Stimulated activated CD4-positive, alpha-beta T cell treated with anti-CD3 and anti-CD28 coated beads, Interleukin-15, amount 100 ng/mL, for 24 hours (primary cell): ENCODE data around the gene ELF1.

Experiments
- DNase-seq: peaks from one replicate; pipeline ENCODE4 v3.0.0-alpha.2; 2020

Gene ELF1

GRCh38 chr13:40980461-40980860 lies 38.7 kb downstream of the ELF1 start:
- no peak for DNase-seq

- DNase-seq: no peak
These were observed 39.9 kb downstream of the ELF1 start for GRCh38 chr13:40979232-40979631.

- DNase-seq: peak; percentile 41
These were observed 41.0 kb downstream of the ELF1 start for GRCh38 chr13:40978109-40978508.

- DNase-seq: no peak
These were observed 43.7 kb downstream of the ELF1 start for GRCh38 chr13:40975441-40975840.

- DNase-seq: peak; percentile 37
These were observed 44.4 kb downstream of the ELF1 start for GRCh38 chr13:40974460-40975407.

- DNase-seq: no peak
These were observed 45.7 kb downstream of the ELF1 start for GRCh38 chr13:40973409-40973808.

GRCh38 chr13:40971321-40971720 lies 47.8 kb downstream of the ELF1 start:
- no peak for DNase-seq

- no peak for DNase-seq
These were observed 48.3 kb downstream of the ELF1 start for GRCh38 chr13:40970803-40971202.

- peak; percentile 48 for DNase-seq
These were observed 49.8 kb downstream of the ELF1 start for GRCh38 chr13:40969169-40969901.

GRCh38 chr13:40968416-40969000 lies 50.6 kb downstream of the ELF1 start:
- no peak for DNase-seq

GRCh38 chr13:40966298-40966697 lies 52.8 kb downstream of the ELF1 start:
- DNase-seq: no peak

- no peak for DNase-seq
These were observed 55.2 kb downstream of the ELF1 start for GRCh38 chr13:40963927-40964326.

- no peak for DNase-seq
These were observed 57.3 kb downstream of the ELF1 start for GRCh38 chr13:40961826-40962225.

- DNase-seq: no peak
These were observed 57.9 kb downstream of the ELF1 start for GRCh38 chr13:40961214-40961613.

GRCh38 chr13:40960716-40961115 lies 58.4 kb downstream of the ELF1 start:
- no peak for DNase-seq

GRCh38 chr13:40958655-40959054 lies 60.5 kb downstream of the ELF1 start:
- no peak for DNase-seq

- DNase-seq: no peak
These were observed 72.6 kb downstream of the ELF1 start for GRCh38 chr13:40946485-40946884.

- DNase-seq: no peak
These were observed 76.0 kb downstream of the ELF1 start for GRCh38 chr13:40943073-40943472.

GRCh38 chr13:40941581-40941980 lies 77.5 kb downstream of the ELF1 start:
- no peak for DNase-seq

- DNase-seq: no peak
These were observed 78.3 kb downstream of the ELF1 start for GRCh38 chr13:40940841-40941240.

GRCh38 chr13:40933508-40934204 lies 85.5 kb downstream of the ELF1 start:
- DNase-seq: no peak

- DNase-seq: no peak
These were observed 86.9 kb downstream of the ELF1 start for GRCh38 chr13:40932252-40932651.

- no peak for DNase-seq
These were observed 87.4 kb downstream of the ELF1 start for GRCh38 chr13:40931719-40932118.
